Dendritic cell treated with granulocyte-macrophage colony-stimulating factor and Interleukin-4, amounts not matched to agents 40 ng/mL and 50 ng/mL, for 4 days (primary cell): ENCODE data around the gene ACTL6B.

Source experiments
- H3K27ac Mint-ChIP-seq: one replicate; pipeline ENCODE4 v1.8.0; 2022; ENCODE audit warnings: mild to moderate bottlenecking, mixed read lengths
- H3K27me3 Mint-ChIP-seq: one replicate; pipeline ENCODE4 v1.8.0; 2022; ENCODE audit warnings: mild to moderate bottlenecking, mixed read lengths
- H3K36me3 Mint-ChIP-seq: one replicate; pipeline ENCODE4 v1.8.0; 2022; ENCODE audit warnings: low read depth, mixed read lengths
- H3K4me1 Mint-ChIP-seq: one replicate; pipeline ENCODE4 v1.8.0; 2022; ENCODE audit warnings: low read depth, mixed read lengths
- H3K4me3 Mint-ChIP-seq: one replicate; pipeline ENCODE4 v1.8.0; 2022; ENCODE audit warnings: mild to moderate bottlenecking, moderate library complexity, mixed read lengths
- H3K9me3 Mint-ChIP-seq: one replicate; pipeline ENCODE4 v1.8.0; 2022; ENCODE audit warnings: mixed read lengths
- intact Hi-C: fragments of 100-400 bp; cut with micrococcal nuclease; formaldehyde crosslinking; loops from one replicate; pipeline ENCODE4 v1.15.0; 2022

Gene ACTL6B

GRCh38 chr7:100640517-100641440 is 15.5 kb downstream of the ACTL6B start:
- Mint-ChIP-seq H3K27me3 (peaks cover 29% of the 10 kb centered on the region), H3K4me3 (no peak overlapping the region), H3K27ac (no peak overlapping the region), H3K36me3 (no peaks in the 10 kb centered on the region), H3K9me3 (no peaks in the 10 kb centered on the region), H3K4me1 (no peaks in the 10 kb centered on the region)
- intact Hi-C loops, result no loop called here

- H3K27ac Mint-ChIP-seq, result no peak overlapping the region
Observed at GRCh38 chr7:100639995-100640516, 16.2 kb downstream of the ACTL6B start.

GRCh38 chr7:100632951-100633717 is 23.1 kb downstream of the ACTL6B start:
- H3K9me3 Mint-ChIP-seq, result no peaks in the 10 kb centered on the region
- H3K4me1 Mint-ChIP-seq, result peaks cover 18% of the 10 kb centered on the region
- peak overlapping the region; percentile 86 for H3K27ac Mint-ChIP-seq
- peak overlapping the region; percentile 87 for H3K4me3 Mint-ChIP-seq
- H3K36me3 Mint-ChIP-seq, result no peaks in the 10 kb centered on the region
- H3K27me3 Mint-ChIP-seq, result peaks cover 36% of the 10 kb centered on the region
- intact Hi-C loops, result loop anchor here (1.0 to 5.0 kb wide), 2 partner anchors 40 to 59 kb away; partner anchors contain the start of genes GIGYF1 and GNB2

More at GRCh38 chr7:100639995-100640516, 16.2 kb downstream of the ACTL6B start:
- Mint-ChIP-seq H3K36me3 (no peaks in the 10 kb centered on the region), H3K4me3 (no peak overlapping the region), H3K4me1 (no peaks in the 10 kb centered on the region), H3K27me3 (peaks cover 23% of the 10 kb centered on the region), H3K9me3 (no peaks in the 10 kb centered on the region)
- intact Hi-C loops, result no loop called here

GRCh38 chr7:100630066-100630465 is 26.2 kb downstream of the ACTL6B start:
- peaks cover 51% of the 10 kb centered on the region for H3K27me3 Mint-ChIP-seq
- intact Hi-C loops, result loop anchor here (5.0 kb wide), 1 partner anchor 62 kb away; the partner anchor contains the start of gene GIGYF1
- H3K9me3 Mint-ChIP-seq, result no peaks in the 10 kb centered on the region
- H3K36me3 Mint-ChIP-seq, result no peaks in the 10 kb centered on the region
- H3K27ac Mint-ChIP-seq, result peak overlapping the region; percentile 31
- peaks cover 39% of the 10 kb centered on the region for H3K4me1 Mint-ChIP-seq
- H3K4me3 Mint-ChIP-seq, result no peak overlapping the region

GRCh38 chr7:100629117-100629716 is 27.0 kb downstream of the ACTL6B start:
- no peak overlapping the region for H3K4me3 Mint-ChIP-seq
- no peaks in the 10 kb centered on the region for H3K36me3 Mint-ChIP-seq
- intact Hi-C loops, result no loop called here
- H3K27ac Mint-ChIP-seq, result no peak overlapping the region
- no peaks in the 10 kb centered on the region for H3K9me3 Mint-ChIP-seq
- H3K4me1 Mint-ChIP-seq, result peaks cover 40% of the 10 kb centered on the region
- peaks cover 44% of the 10 kb centered on the region for H3K27me3 Mint-ChIP-seq

- Mint-ChIP-seq H3K36me3 (no peaks in the 10 kb centered on the region), H3K9me3 (no peaks in the 10 kb centered on the region), H3K4me3 (peak overlapping the region; percentile 50), H3K4me1 (peaks cover 33% of the 10 kb centered on the region), H3K27me3 (peaks cover 34% of the 10 kb centered on the region), H3K27ac (no peak overlapping the region)
- intact Hi-C loops, result loop anchor here (2.0 kb wide), 1 partner anchor 14 kb away; the partner anchor contains the start of gene MOSPD3
Observed at GRCh38 chr7:100627238-100627549, 29.1 kb downstream of the ACTL6B start.

GRCh38 chr7:100626530-100627237 is 29.6 kb downstream of the ACTL6B start:
- intact Hi-C loops, result loop anchor here (2.0 kb wide), 1 partner anchor 14 kb away; the partner anchor contains the start of gene MOSPD3
- Mint-ChIP-seq H3K9me3 (no peaks in the 10 kb centered on the region), H3K4me1 (peaks cover 33% of the 10 kb centered on the region), H3K36me3 (no peaks in the 10 kb centered on the region), H3K27me3 (peaks cover 31% of the 10 kb centered on the region), H3K27ac (no peak overlapping the region), H3K4me3 (peak overlapping the region; percentile 63)

- Mint-ChIP-seq H3K27me3 (peaks cover 30% of the 10 kb centered on the region), H3K4me1 (peaks cover 33% of the 10 kb centered on the region), H3K9me3 (no peaks in the 10 kb centered on the region), H3K36me3 (no peaks in the 10 kb centered on the region), H3K27ac (no peak overlapping the region), H3K4me3 (no peak overlapping the region)
- intact Hi-C loops, result loop anchor here (2.0 kb wide), 1 partner anchor 13 kb away; the partner anchor contains the start of gene MOSPD3
Observed at GRCh38 chr7:100626055-100626454, 30.2 kb downstream of the ACTL6B start.

GRCh38 chr7:100623951-100624824 is 32.1 kb downstream of the ACTL6B start:
- Mint-ChIP-seq H3K36me3 (no peaks in the 10 kb centered on the region), H3K4me1 (peaks cover 33% of the 10 kb centered on the region), H3K9me3 (no peaks in the 10 kb centered on the region), H3K27me3 (peaks cover 26% of the 10 kb centered on the region), H3K4me3 (peak overlapping the region; percentile 7), H3K27ac (peak overlapping the region; percentile 34)
- intact Hi-C loops, result no loop called here

- Mint-ChIP-seq H3K9me3 (no peaks in the 10 kb centered on the region), H3K36me3 (no peaks in the 10 kb centered on the region), H3K27me3 (peaks cover 16% of the 10 kb centered on the region), H3K4me3 (no peak overlapping the region), H3K4me1 (peaks cover 26% of the 10 kb centered on the region), H3K27ac (peak overlapping the region; percentile 18)
- intact Hi-C loops, result no loop called here
Observed at GRCh38 chr7:100621554-100621953, 34.7 kb downstream of the ACTL6B start.

- H3K9me3 Mint-ChIP-seq, result no peaks in the 10 kb centered on the region
- H3K4me3 Mint-ChIP-seq, result no peak overlapping the region
- H3K4me1 Mint-ChIP-seq, result peaks cover 18% of the 10 kb centered on the region
- H3K27me3 Mint-ChIP-seq, result peaks cover 12% of the 10 kb centered on the region
- H3K36me3 Mint-ChIP-seq, result no peaks in the 10 kb centered on the region
- no peak overlapping the region for H3K27ac Mint-ChIP-seq
- intact Hi-C loops, result no loop called here
Observed at GRCh38 chr7:100620804-100621203, 35.4 kb downstream of the ACTL6B start.

- no peak overlapping the region for H3K27ac Mint-ChIP-seq
- H3K4me1 Mint-ChIP-seq, result peaks cover 13% of the 10 kb centered on the region
- peaks cover 6% of the 10 kb centered on the region for H3K27me3 Mint-ChIP-seq
- H3K36me3 Mint-ChIP-seq, result peaks cover 3% of the 10 kb centered on the region
- no peaks in the 10 kb centered on the region for H3K9me3 Mint-ChIP-seq
- intact Hi-C loops, result no loop called here
- H3K4me3 Mint-ChIP-seq, result no peak overlapping the region
Observed at GRCh38 chr7:100620239-100620638, 36.0 kb downstream of the ACTL6B start.
